ENCODE results near the gene CTNNA3. TPM values are rescaled to one million over a fixed set of nuclear protein-coding genes. Genes with fewer than 3 reads are reported as not detected.

Gene CTNNA3
- total RNA-seq, 1 donor from 2014 or later, result under 0.01 TPM

GRCh38 chr10:67492317-67493019 is 203.5 kb downstream of the CTNNA3 start:
- Histone ChIP-seq H3K4me1 (no peaks in the 10 kb centered on the region), H3K9me3 (no peaks in the 10 kb centered on the region), H3K27me3 (no peaks in the 10 kb centered on the region), H3K36me3 (no peaks in the 10 kb centered on the region), H3K27ac (no peak overlapping the region), H3K4me3 (no peak overlapping the region)
- TF ChIP-seq CTCF (IDR thresholded peaks at IDR 0.05), result no peak
- no peak for DNase-seq (ENCODE audit: low spot score in 2 of 2)
- intact Hi-C loops (cut with DNase I), result no loop called here

- Histone ChIP-seq H3K27me3 (no peaks in the 10 kb centered on the region), H3K4me3 (no peak overlapping the region), H3K9me3 (peaks cover 3 to 5% of the 10 kb centered on the region in 2 donors), H3K36me3 (no peaks in the 10 kb centered on the region), H3K27ac (no peak overlapping the region), H3K4me1 (no peaks in the 10 kb centered on the region)
- intact Hi-C loops (cut with DNase I), result no loop called here
- no peak for DNase-seq (ENCODE audit: low spot score in 2 of 2)
- no peak for TF ChIP-seq CTCF (IDR thresholded peaks at IDR 0.05)
Measured at GRCh38 chr10:67487906-67488619, 207.9 kb downstream of the CTNNA3 start.

- Histone ChIP-seq H3K27ac (no peak overlapping the region), H3K27me3 (no peaks in the 10 kb centered on the region), H3K9me3 (peaks cover 3 to 5% of the 10 kb centered on the region in 2 donors), H3K4me3 (no peak overlapping the region), H3K36me3 (no peaks in the 10 kb centered on the region), H3K4me1 (no peaks in the 10 kb centered on the region)
- intact Hi-C loops (cut with DNase I), result no loop called here
- no peak for TF ChIP-seq CTCF (IDR thresholded peaks at IDR 0.05)
- DNase-seq (ENCODE audit: low spot score in 2 of 2), result no peak
Measured at GRCh38 chr10:67487199-67487598, 208.8 kb downstream of the CTNNA3 start.

GRCh38 chr10:67477868-67478267 is 218.1 kb downstream of the CTNNA3 start:
- Histone ChIP-seq H3K4me1 (no peaks in the 10 kb centered on the region), H3K4me3 (no peak overlapping the region), H3K27ac (no peak overlapping the region), H3K9me3 (peaks cover 9 to 33% of the 10 kb centered on the region in 2 donors), H3K27me3 (no peaks in the 10 kb centered on the region), H3K36me3 (no peaks in the 10 kb centered on the region)
- DNase-seq (ENCODE audit: low spot score in 2 of 2), result no peak
- no peak for TF ChIP-seq CTCF (IDR thresholded peaks at IDR 0.05)
- intact Hi-C loops (cut with DNase I), result no loop called here

- no peaks in the 10 kb centered on the region for H3K36me3 ChIP-seq
- no peak overlapping the region for H3K4me3 ChIP-seq
- H3K4me1 ChIP-seq, result no peaks in the 10 kb centered on the region
- peaks cover 9 to 33% of the 10 kb centered on the region in 2 donors for H3K9me3 ChIP-seq
- intact Hi-C loops (cut with DNase I), result no loop called here
- no peak overlapping the region for H3K27ac ChIP-seq
- no peak for DNase-seq (ENCODE audit: low spot score in 2 of 2)
- TF ChIP-seq CTCF (IDR thresholded peaks at IDR 0.05), result no peak
- H3K27me3 ChIP-seq, result no peaks in the 10 kb centered on the region
Measured at GRCh38 chr10:67476201-67476600, 219.8 kb downstream of the CTNNA3 start.

Measured in ascending aorta (tissue), 2 donors.